ENCODE results near the gene RIT1. TPM values are rescaled to one million over a fixed set of nuclear protein-coding genes. Genes with fewer than 3 reads are reported as not detected.
A peak's percentile ranks its signal among the peaks of the same experiment; 100 is the strongest.

RIT1 gene
- total and polyA plus RNA-seq, 2 of the 13 experiments (the other 11 are each of a cell fraction or from before 2014, with no cell fraction given) = 12.2 to 32.2 TPM

- TF ChIP-seq HNF4G (IDR thresholded peaks at IDR 0.05; ENCODE audit: borderline replicate concordance, low read depth, low read length) = no peak
- TF ChIP-seq HNF4G (CRISPR knock-in tag; IDR thresholded peaks at IDR 0.05; ENCODE audit: borderline replicate concordance, low read depth) = no peak
- TF ChIP-seq ZFX (CRISPR knock-in tag; IDR thresholded peaks at IDR 0.05; ENCODE audit: low read depth) = 0 out of 2 replicates have a peak, but pooled peaks have one; percentile 4
- TF ChIP-seq, protein P1, sequence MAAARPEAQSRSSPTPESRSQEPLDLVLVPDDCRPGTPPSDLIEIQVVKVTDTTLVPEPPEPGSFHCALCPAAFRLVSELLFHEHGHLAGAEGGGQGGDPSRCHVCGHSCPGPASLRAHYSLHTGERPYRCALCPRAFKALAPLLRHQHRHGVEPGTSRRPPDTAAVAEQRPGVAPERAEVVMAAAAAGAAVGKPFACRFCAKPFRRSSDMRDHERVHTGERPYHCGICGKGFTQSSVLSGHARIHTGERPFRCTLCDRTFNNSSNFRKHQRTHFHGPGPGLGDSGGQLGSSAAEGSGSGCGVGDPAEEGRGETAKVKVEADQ (CRISPR knock-in tag; IDR thresholded peaks at IDR 0.05; ENCODE audit: borderline replicate concordance) = no peak
- no peak for TF ChIP-seq ARID2 (CRISPR knock-in tag; IDR thresholded peaks at IDR 0.05; ENCODE audit: borderline replicate concordance)
- peak; percentile 61; the same call in 1 of the 2 replicates for TF ChIP-seq ZNF280D (CRISPR knock-in tag; IDR thresholded peaks at IDR 0.05)
- TF ChIP-seq ZNF280B (CRISPR knock-in tag; IDR thresholded peaks at IDR 0.05; ENCODE audit: borderline replicate concordance) = peak; percentile 52; the same call in 1 of the 2 replicates
- no peak for TF ChIP-seq NFE2L1 (CRISPR knock-in tag; IDR thresholded peaks at IDR 0.05; ENCODE audit: borderline replicate concordance)
- TF ChIP-seq SIX4 (CRISPR knock-in tag; IDR thresholded peaks at IDR 0.05) = 0 out of 2 replicates have a peak, but pooled peaks have one; percentile 3
- no peak for TF ChIP-seq ZNF274 (CRISPR knock-in tag; IDR thresholded peaks at IDR 0.05)
- TF ChIP-seq ZSCAN12 (CRISPR knock-in tag; IDR thresholded peaks at IDR 0.05) = no peak
- TF ChIP-seq HOXA3 (CRISPR knock-in tag; IDR thresholded peaks at IDR 0.05) = 0 out of 2 replicates have a peak, but pooled peaks have one; percentile 4
- TF ChIP-seq ZNF33B (CRISPR knock-in tag; IDR thresholded peaks at IDR 0.05) = no peak
- TF ChIP-seq, protein P2, sequence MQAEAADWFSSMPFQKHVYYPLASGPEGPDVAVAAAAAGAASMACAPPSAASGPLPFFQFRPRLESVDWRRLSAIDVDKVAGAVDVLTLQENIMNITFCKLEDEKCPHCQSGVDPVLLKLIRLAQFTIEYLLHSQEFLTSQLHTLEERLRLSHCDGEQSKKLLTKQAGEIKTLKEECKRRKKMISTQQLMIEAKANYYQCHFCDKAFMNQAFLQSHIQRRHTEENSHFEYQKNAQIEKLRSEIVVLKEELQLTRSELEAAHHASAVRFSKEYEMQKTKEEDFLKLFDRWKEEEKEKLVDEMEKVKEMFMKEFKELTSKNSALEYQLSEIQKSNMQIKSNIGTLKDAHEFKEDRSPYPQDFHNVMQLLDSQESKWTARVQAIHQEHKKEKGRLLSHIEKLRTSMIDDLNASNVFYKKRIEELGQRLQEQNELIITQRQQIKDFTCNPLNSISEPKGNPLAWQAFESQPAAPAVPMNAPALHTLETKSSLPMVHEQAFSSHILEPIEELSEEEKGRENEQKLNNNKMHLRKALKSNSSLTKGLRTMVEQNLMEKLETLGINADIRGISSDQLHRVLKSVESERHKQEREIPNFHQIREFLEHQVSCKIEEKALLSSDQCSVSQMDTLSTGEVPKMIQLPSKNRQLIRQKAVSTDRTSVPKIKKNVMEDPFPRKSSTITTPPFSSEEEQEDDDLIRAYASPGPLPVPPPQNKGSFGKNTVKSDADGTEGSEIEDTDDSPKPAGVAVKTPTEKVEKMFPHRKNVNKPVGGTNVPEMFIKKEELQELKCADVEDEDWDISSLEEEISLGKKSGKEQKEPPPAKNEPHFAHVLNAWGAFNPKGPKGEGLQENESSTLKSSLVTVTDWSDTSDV (CRISPR knock-in tag; IDR thresholded peaks at IDR 0.05) = 0 out of 2 replicates have a peak, but pooled peaks have one; percentile 7
- peak; percentile 47; the same call in 1 of the 2 replicates for TF ChIP-seq TAF1 (CRISPR knock-in tag; IDR thresholded peaks at IDR 0.05)
- 0 out of 4 replicates have a peak, but pooled peaks of 1 of the 2 experiments have one; percentile 47 for TF ChIP-seq KLF16 (CRISPR knock-in tag; IDR thresholded peaks at IDR 0.05)
- TF ChIP-seq ZNF10 (CRISPR knock-in tag; IDR thresholded peaks at IDR 0.05; ENCODE audit: borderline replicate concordance, low read depth) = no peak
Measured at GRCh38 chr1:155940993-155941844, 30.1 kb upstream of the RIT1 start, which contains the start of gene RXFP4 (continued).
